NCI-H1092 treated with DMSO at 0.1 percent for 48 hours (cell line): ENCODE measurements around the gene SH2B2.

Source experiments
- DNase-seq: peaks from one replicate; lab custom pipeline; 2025; lab: John Stamatoyannopoulos, UW

Gene SH2B2

DNA sequence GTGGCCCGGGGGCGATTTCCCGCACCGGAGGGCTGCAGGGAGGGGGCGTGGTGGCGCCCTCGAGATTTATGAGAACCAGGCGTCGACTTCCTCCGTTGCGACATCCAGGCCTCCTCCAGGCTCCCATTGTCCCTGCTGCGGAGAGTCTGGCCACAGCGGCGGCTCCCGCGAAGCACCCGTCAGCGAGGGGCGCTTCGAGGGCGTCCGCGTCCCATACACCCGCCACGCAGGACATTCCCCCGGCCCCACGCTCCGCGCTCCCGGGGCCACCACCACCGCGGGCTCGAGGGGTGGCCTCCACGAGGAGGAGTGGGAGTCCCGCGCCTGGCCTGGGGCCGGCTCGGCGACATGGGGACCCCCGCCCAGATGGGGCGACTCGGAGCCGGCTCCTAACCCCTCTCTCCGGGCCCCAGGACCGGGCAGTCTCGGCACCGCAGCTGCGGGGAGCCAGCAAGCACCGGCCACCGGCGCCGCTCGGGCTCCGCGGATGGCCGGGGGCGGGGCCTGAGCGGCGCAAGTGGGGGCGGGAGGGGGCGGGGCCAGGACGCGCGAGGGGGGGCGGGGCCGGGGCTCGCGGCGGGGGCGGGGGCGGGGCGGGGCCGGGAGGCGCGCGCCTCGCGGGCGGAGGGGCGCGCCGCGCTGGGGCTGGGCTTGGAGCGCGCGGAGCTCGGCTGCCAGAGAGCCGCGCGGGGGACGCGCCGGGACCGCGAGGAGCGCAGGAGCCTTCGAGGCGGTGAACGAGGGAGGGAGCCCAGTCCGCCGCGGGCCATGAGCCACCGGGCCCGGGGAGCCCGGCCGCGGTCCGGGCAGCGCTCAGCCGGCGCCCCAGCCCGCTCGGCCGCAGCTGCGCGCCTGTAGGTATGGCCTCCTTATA lies at the start of gene SH2B2:
Gene SH2B2 (plus strand): TSS at position 632 of the 874 bp plus-strand sequence. CDS start 13,683 bp downstream, outside the sequence.
- peak; percentile 60 for DNase-seq

DNA sequence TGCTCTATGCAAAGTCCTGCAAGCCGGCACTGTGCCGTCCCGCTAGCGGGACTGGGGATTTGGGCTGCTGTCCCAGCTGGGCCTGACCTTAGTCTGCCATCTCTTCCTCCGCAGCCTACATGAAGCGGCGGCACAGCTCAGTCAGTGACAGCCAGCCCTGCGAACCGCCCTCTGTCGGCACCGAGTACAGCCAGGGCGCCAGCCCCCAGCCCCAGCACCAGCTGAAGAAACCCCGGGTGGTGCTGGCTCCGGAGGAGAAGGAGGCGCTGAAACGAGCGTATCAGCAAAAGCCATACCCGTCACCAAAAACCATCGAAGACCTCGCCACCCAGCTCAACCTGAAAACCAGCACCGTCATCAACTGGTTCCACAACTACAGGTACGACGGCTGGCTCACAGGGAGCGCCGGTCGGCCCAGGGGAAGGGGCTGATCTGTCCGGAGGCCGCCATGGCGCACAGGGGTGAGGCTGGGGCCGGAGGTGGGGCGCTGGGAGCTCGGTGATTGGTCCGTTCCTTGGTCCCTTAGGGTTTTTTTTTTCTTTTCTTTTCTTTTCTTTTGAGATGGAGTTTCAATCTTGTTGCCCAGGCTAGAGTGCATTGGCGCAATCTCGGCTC lies 47.4 kb upstream of the SH2B2 start:
- no peak for DNase-seq

DNA sequence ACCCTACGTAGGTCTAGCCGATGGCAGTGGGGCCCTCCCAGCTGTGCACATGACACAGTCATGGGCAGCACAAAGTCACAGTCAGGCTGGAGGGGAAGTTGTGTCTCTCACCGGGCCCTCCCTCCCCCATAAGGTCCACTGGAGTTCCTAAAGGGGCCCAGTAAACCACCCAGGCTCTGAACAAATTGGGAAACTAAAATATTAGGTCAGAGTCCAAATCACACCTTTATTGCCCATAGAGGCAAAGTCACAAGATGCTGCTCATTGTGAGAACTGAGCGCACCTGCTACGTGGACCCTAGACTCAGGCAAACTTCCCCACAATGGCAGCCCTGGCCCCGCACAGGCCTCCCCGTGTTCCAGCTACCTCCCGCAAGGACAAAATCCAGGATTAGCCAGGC lies 45.2 kb upstream of the SH2B2 start:
- DNase-seq, result no peak

DNA sequence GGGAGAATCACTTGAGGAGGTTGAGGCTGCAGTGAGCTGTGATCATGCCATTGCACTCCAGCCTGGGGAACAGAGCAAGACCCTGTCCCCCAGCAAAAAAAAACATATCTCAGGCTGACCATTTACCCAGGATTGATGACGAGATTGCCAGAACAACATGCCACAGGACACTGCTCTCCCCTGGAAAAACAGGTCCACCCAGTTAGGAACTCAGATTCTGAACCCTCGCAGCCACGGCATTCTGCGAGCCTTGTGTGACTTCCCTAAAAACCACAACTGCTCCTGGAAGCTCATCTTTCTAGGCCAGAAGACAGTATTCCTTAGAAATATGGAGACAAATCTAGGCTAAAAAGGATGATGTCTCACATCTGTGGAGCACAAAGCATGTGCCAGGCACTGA lies 42.1 kb upstream of the SH2B2 start:
- no peak for DNase-seq

DNA sequence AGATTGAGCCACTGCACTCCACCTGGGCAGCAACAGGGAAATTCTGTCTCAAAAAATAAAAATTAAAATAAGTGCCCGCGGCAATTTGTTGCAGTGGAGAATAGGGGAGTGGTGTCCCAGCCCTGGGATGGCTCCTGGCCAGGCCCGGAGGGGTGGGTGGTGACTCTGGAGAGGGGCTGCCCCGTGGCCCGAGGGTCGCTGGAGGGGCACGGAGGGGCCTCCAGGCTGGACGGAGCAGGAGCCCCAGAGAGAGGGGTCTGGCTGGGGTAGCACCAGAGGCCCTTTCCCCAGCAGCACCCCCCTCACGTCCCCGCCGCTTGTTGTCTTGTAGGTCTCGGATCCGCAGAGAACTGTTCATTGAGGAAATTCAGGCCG lies 38.6 kb upstream of the SH2B2 start:
- no peak for DNase-seq

DNA sequence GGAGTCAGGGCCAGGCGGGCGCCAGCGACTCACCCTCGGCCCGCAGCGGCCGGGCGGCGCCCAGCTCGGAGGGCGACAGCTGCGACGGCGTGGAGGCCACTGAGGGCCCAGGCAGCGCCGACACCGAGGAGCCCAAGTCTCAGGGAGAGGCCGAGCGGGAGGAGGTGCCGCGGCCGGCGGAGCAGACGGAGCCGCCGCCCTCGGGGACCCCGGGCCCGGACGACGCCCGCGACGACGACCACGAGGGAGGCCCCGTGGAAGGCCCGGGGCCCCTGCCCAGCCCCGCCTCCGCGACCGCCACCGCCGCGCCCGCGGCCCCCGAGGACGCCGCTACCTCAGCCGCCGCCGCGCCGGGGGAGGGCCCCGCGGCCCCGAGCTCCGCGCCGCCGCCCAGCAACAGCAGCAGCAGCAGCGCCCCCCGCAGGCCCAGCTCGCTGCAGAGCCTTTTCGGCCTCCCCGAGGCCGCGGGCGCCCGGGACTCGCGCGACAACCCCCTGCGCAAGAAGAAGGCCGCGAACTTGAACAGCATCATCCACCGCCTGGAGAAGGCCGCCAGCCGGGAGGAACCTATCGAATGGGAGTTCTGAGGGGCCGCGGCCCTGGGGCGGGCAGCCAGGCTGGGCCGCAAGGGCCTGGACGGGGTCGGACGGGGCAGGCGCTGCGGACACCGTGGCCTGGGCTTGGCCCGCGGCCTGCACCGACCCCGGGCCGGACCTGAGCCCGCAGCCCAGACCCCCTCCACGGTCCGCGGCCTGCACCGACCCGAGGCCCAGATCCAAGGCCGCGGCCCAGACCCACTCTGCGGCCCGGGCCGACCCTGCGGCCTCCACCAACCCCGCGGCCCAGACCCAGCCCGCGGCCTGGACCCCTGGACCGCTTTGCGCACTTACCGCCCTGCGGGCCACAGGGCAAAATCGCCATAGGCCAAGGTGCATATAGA lies 37.9 kb upstream of the SH2B2 start:
- no peak for DNase-seq

DNA sequence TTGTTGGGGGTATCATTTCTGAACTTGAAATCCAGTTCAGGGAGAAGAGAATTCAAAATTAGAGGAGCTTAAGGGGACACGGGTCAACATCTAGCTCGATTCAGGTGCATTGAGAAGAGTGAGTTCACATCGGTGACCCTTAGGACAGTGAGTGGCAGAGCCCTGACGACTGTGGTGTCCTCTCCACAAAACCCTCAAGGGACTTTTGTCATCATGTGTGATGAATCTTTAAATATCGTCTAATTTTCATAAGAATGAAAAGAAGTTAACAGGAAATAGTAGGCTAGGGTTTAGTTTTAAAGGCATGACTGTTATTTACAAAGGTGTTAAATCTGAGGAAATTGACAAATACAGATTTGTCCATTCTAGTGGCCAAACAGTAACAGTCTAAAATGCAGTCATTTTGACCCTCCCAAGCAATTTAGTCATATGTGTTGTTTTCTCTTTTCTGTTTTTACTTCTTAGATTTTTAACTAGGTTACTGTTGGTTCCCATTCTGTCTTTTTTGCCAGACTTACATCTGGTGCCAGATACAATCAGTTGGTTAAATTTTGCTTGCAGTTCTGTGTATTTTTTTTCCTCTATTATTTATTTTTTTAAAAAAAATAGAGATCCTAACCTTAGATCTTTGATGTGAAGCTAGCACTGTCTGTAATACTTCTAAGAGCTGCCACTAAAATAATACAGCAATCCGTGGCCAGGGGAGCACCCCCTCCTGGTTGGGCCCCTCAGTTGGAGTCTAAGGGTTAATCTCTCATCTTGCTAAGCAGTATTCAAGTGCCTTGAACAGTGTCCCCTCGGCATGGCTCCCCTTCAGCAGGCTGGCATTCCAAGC lies 34.9 kb upstream of the SH2B2 start:
- no peak for DNase-seq

DNA sequence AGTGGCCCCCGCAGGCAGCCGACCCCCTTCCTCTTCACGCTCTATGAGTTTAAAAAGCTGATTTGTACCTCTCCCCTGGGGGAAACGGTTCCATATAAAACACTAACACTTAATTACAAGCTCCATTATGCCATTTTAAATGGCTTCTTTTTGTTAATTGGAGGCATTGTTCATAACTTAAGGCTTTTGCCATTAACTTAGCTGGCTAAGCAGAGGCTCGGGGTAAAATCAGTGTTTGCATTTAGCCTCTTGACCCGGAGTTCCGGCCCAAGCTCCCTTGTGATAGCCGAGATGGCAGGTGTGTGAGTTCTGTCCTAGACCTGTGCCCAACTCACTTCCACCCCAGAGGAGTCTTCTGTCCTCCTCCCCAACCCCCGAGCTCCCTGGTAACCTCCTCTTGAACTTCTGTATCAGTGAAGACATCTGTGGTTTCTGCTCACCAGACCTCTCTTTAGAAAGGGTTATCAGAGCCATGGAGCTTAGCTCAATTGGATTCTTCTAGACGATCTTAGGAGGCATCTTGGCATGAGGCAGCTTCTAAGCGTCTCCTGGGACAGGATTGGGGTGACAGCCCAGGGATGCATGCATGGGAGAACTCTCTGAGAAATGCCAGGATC lies 34.2 kb upstream of the SH2B2 start:
- no peak for DNase-seq

DNA sequence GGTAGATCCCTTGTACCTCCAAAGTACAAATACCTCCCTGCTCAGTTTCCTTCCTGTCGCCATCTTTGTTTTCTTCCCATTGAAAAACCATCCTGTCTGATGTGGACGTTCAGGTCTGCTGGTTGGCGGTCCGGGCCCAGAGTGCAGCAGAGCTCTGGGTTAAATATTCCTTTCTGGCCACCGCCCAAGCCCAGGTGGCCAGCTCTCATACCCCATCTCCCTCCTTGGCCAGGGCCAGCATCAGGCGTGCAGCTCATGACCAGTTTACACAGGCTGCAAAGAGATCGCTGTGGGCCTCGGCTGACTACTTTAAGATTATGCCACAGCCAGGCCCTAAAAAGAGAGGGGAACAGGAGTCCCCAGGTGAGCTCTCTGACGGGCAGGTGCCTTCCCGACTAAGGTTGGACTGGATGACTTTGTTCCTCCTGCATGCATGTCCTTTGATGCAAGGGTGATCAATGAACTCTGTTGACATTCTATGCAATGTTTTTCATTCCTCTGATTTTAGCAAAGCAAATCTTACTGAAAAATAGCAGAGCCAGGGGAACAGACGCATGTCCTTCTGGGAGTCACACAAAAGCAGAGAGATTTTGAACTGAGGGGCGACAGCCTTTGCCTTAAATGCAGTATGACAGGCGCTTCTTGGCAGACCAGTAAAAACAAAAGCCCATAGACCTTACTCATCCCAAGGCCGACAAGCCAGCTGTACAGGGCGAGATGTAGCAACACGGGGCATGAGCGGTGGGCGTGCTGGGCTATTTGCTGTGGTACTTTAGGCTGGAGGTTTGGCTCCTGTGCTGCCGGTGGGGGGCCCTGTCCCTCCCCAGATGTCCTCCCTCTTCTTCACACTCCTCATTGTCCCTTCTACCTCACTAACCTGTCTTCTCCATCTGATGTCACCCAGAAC lies 33.3 kb upstream of the SH2B2 start:
- DNase-seq, result no peak

DNA sequence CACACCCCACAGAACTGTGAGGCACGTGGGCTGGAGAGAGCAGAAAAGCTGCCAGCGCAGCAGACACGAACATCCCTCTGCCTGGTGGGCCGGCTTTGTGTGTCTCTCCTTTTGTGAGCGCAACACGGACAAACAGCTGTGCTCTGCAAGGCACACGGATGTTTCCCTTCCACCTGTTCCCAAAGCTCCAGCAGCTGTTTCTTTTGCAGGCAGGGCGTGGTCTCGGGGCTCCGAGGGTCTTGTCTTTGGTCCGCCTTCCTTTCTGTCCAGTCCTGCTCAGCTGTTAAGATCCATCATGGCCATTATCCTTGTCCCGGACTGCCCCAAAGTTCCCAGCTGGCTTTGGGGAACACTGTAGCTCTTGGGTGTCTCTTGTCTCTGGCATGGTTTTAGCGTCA lies 32.7 kb upstream of the SH2B2 start:
- no peak for DNase-seq

DNA sequence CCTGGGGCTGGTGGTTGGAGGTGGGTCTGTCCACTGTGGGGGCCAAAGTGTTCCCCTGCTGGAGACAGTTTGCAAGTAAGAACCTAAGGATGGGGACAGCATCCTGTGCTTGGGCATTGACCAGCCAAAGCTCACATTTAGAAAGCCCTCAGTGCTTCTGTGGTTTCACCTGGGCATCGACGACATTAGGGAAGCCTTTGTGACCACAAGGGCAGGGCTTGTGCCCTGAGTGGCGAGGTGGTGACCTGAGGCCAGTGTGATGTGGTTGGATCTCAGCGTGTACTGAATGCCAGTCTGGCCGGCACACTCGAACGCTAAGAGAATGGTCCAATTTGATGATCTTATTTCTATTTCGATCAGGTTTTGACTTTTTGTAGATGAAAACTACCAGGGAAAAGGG lies 32.1 kb upstream of the SH2B2 start:
- no peak for DNase-seq

DNA sequence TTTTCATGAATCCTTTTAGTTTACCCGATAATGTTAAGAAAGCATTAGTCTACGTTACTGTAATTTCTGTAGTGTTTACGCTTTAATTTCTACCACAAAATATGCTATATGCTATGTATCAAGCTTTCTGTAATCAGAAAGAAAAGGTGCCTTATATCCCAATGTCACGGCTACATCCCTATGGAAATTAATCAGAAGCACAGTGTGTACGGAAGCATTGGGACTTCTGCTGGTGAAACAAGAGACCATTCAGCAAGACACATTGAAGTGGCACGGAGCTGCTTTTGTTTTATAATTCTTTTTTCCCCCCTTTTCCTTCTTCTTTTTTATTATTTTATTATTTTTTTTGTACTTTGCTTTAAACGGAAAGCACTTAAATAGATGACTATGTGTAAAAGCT lies 31.2 kb upstream of the SH2B2 start:
- DNase-seq, result no peak

DNA sequence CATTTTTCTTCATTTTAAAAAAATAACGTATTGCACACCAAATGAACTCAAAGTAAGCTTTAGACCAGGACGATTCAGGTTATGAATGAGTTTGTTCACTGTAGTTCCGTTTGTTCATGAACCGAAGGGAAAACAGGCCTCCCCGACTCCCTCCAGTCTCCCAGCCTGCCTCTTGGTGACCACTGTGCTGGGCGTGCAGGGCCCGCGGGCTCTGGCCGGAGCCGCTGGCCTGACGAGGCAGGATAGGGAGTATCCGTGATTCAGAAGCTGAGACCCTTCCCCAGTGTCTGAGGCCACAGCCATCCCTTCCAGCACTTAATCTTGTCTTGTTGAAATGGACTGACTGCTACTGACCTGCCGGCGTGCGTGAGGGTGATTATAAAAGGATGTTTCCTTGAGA lies 30.8 kb upstream of the SH2B2 start:
- no peak for DNase-seq

DNA sequence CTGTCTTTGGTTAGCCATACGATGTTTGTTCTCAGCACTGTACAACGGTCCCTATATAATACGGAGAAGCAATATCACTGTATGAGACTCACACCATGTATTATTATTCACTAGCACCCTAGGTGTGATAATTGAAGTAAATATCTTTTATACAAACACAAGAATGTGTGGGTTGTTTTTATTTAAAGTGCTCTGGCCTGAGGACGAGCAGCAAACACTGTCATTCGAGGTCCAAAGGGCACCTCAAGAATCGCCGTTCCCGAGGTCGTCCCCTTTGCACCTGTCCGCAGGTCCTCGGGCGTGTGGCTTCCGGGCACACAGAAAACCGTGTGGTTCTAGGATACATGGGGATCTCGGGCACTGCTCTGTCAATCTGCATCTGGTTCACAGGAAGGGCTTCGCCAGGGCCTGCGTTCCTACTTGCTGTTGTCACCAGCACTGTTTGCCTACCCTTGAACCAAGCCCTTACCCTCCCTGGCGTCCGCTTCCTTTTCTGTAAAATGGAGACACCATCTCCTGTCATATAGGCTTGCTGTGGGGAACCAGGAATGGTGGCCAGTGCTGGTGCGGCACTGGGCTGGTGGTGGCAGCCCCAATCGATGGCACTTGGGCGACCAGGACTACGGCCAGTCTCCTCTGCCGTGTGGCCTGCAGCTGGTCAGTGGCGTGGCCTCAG lies 28.5 kb upstream of the SH2B2 start:
- DNase-seq, result no peak

DNA sequence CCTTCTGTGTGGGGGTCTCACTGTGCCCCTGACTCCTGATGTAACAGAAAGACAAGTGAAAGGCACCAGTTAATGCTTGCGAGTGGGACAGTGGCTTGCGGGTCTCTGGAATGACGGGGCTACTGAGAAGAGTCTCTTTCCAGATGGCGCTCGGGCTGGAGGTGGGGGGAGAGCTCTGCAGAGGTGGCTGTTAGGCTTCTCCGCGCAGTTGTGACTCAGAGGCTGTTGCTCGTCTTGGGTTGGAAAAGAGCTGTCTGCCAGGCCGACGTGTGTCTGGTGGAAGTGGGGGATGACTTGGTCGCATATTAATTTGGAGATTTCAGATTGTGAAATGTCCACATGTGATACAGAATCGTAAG lies 27.9 kb upstream of the SH2B2 start:
- no peak for DNase-seq

DNA sequence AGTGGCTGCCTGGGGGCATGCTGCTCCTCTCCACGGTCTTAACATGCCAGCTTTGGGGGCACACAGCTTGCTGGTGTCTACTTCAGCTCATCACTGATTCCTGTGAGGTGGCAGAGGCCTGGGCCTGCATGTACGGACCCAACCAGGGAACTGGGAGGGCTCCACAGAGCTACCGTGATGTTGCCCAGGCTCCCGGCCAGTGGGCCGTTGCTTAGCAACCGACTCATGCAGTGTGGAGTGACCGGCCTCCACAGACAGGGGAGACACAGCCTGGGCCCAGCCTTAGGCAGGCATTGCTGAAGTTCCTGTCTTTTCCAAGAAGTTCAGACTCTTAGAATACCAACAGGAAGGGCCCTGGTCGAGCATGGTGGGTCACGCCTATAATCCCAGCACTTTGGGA lies 25.8 kb upstream of the SH2B2 start:
- DNase-seq, result no peak

DNA sequence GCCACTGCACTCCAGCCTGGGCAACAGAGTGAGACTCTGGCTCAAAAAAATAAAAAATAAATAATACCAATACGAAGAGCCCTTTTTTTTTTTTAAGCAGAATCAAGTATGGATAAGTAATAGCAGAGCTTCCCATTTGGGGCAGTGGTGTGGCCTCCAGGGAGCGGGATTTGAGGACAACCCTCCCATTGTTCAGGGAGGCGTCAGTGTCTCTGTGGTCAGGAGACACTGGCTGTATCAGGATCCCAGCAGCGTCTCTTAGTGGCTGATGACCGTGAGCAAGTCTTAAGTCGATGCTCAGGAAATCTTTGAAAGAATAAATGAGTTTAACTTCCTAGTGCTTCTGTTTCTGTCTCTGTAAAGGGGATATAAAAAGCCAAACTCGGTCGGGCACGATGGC lies 25.2 kb upstream of the SH2B2 start:
- DNase-seq, result no peak

DNA sequence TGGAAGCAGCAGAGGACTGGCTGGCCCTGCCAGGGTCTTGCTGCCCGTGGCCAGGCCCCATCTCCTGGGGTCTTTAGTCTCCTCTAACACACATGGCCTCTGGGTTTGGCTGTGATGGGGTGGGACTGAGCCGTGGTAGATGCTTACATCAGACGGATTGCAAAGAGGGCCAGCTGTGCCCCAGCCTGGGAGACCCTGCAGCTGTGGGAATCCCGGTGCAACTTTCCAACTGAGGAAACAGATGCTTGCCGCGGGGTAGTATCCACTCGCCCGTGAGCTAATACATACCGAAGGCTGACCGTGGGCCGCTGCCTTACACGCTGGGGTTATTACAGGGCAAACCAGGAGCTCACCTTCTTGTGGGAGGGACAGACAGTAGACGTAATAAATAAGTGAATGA lies 24.1 kb upstream of the SH2B2 start:
- DNase-seq, result no peak

DNA sequence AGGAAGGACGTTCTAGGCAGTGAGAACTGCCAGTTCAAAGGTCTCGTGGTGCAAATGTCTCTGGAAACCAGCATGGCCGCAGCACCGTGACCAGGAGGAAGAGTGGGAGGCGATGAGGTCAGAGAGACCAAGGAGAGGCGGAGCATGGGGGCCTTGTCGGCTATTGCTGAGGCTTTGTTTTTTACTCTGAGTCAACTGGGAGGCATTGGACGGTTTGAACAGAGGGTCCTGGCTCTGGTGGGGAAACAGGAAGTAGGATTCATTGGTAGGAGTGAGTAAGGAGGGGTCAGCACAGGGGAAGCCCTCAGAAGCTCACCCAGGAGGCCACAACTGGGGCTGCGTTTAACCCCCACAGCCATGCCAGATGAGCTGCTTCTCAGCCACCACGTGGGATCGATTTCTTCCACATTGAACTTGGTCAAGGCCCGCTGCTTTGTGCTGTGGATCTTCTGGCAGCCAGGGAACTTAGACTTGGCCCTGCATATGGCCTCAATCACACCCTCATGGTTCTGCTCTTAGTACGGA lies 22.2 kb upstream of the SH2B2 start:
- no peak for DNase-seq

DNA sequence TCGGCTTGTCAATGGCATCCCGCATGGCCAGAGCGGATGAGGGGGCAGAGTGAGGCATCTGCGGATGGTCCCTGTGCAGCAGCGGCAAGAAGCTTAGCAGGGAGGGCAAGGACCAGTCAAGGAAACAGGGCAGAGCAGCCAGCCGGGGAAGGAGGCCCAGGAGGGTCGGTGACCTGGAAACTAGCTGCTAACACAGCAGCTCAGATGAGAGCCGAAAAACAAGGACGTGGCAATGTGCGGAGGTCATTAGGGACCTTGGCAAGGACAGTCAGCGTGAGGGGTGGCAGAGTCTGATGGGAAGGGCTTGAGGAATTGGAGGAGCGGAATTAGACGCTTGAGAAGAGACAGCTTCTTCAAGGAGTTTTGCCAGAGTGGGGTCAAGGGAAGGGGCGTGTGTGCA lies 20.1 kb upstream of the SH2B2 start:
- no peak for DNase-seq
